Renal cortical epithelial cell (primary cell): ENCODE data around the gene CCDC33. TPM values are rescaled to one million over a fixed set of nuclear protein-coding genes. Genes with fewer than 3 reads are reported as not detected.
"Not testable (repeated sequence)": the region's sequence is repeated elsewhere in the genome, so short reads cannot be mapped to it uniquely, and the experiment has no call there.

ENCODE experiments used
- DNase-seq: peaks from one replicate; pipeline ENCODE4 v3.0.0-alpha.2; 2011; ENCODE audit warnings: low read depth
- total RNA-seq: library from RNA; depleted of rRNA; stranded (reverse); fragments of >200 nt; gene quantifications from 2 replicates; pipeline ENCODE4 v1.2.3, GENCODE V29; 2014

Gene CCDC33
- total RNA-seq, 1 donor from 2014 or later = not detected

GRCh38 chr15:74333093-74333492 lies 97.0 kb downstream of the CCDC33 start:
- DNase-seq = no peak

- DNase-seq = no peak
Observed at GRCh38 chr15:74333662-74334061, 97.5 kb downstream of the CCDC33 start.

GRCh38 chr15:74334127-74334526 lies 98.0 kb downstream of the CCDC33 start:
- DNase-seq = no peak

- DNase-seq = no peak
Observed at GRCh38 chr15:74335396-74335795, 99.3 kb downstream of the CCDC33 start.

GRCh38 chr15:74336061-74337005 lies 100.2 kb downstream of the CCDC33 start:
- no peak for DNase-seq

GRCh38 chr15:74337146-74337545 lies 101.0 kb downstream of the CCDC33 start:
- no peak for DNase-seq

GRCh38 chr15:74337607-74338211 lies 101.6 kb downstream of the CCDC33 start:
- DNase-seq = no peak

- no peak for DNase-seq
Observed at GRCh38 chr15:74338676-74339075, 102.5 kb downstream of the CCDC33 start.

- DNase-seq = no peak
Observed at GRCh38 chr15:74339371-74339770, 103.2 kb downstream of the CCDC33 start.

GRCh38 chr15:74340150-74340549 lies 104.0 kb downstream of the CCDC33 start:
- no peak for DNase-seq

- DNase-seq = no peak
Observed at GRCh38 chr15:74343127-74343796, 107.1 kb downstream of the CCDC33 start.

- no peak for DNase-seq
Observed at GRCh38 chr15:74343797-74344127, 107.6 kb downstream of the CCDC33 start.

- no peak for DNase-seq
Observed at GRCh38 chr15:74345051-74345450, 108.9 kb downstream of the CCDC33 start.

GRCh38 chr15:74347757-74348250 lies 111.7 kb downstream of the CCDC33 start:
- no peak for DNase-seq

- DNase-seq = no peak
Observed at GRCh38 chr15:74349241-74349778, 113.2 kb downstream of the CCDC33 start.

GRCh38 chr15:74350295-74351275 lies 114.5 kb downstream of the CCDC33 start:
- no peak for DNase-seq

GRCh38 chr15:74351670-74352069 lies 115.5 kb downstream of the CCDC33 start:
- DNase-seq = no peak

- no peak for DNase-seq
Observed at GRCh38 chr15:74352393-74352910, 116.3 kb downstream of the CCDC33 start.

- not testable (repeated sequence) for DNase-seq
Observed at GRCh38 chr15:74353992-74354391, 117.9 kb downstream of the CCDC33 start.

- not testable (repeated sequence) for DNase-seq
Observed at GRCh38 chr15:74356050-74356449, 119.9 kb downstream of the CCDC33 start.

GRCh38 chr15:74357514-74357913 lies 121.4 kb downstream of the CCDC33 start:
- DNase-seq = not testable (repeated sequence)
